Body of pancreas (tissue), 4 donors: ENCODE data around the gene CHN1. TPM values are rescaled to one million over a fixed set of nuclear protein-coding genes. Genes with fewer than 3 reads are reported as not detected.

Experiments used
- ATAC-seq: fragments of 150-250 bp; one replicate; pipeline ENCODE4 v1.9.1; 2016
- DNase-seq, 4 donors: peaks; one replicate each; pipeline ENCODE4 v3.0.0-alpha.2; 2019
- H3K27ac ChIP-seq, 4 donors: fragments of 200-600 bp; sonication (generic); 1 replicate in 3 of 4; 2 replicates in 1 of 4; pipeline versions ENCODE4 v1.5.1 to v1.6.1; 2016 to 2019; ENCODE audit warnings: mild to moderate bottlenecking in 1 of 4, mixed read lengths in 1 of 4, moderate library complexity in 1 of 4
- H3K27me3 ChIP-seq, 2 donors: fragments of 200-600 bp; sonication (generic); one replicate each; pipeline ENCODE4 v1.6.0; 2016; ENCODE audit warnings: mild to moderate bottlenecking in 1 of 2
- H3K36me3 ChIP-seq, 2 donors: fragments of 200-600 bp; sonication (generic); replicated peaks in 1 of 2; 2 replicates each; pipeline ENCODE4 v1.5.1; 2016; ENCODE audit warnings: low read depth in 2 of 2; ENCODE audit not compliant: insufficient read depth in 1 of 2
- H3K4me1 ChIP-seq: fragments of 200-600 bp; sonication (generic); one replicate; pipeline ENCODE4 v1.6.0; 2016
- H3K4me3 ChIP-seq, 2 donors: fragments of 200-600 bp; sonication (generic); 1 replicate in 1 of 2; 2 replicates in 1 of 2; pipeline ENCODE4 v1.5.1; 2016 to 2019
- H3K9me3 ChIP-seq, 3 donors: fragments of 200-600 bp; sonication (generic); 1 replicate in 2 of 3; 2 replicates in 1 of 3; pipeline ENCODE4 v1.5.1; 2016
- CTCF ChIP-seq, 7 experiments: fragments of 450-650 bp in 4 of 7; fragments of 200-600 bp in 3 of 7; sonication (generic) in 3 of 7; IDR thresholded peaks; one replicate each; pipeline ENCODE4 v1.5.1; 2016 to 2019; ENCODE audit warnings: antibody characterized with exemption in 7 of 7
- POLR2A ChIP-seq, 3 donors: fragments of 450-650 bp; IDR thresholded peaks; one replicate each; pipeline ENCODE4 v1.6.1; 2016; ENCODE audit warnings: antibody characterized with exemption in 3 of 3, mild to moderate bottlenecking in 2 of 3
- WGBS, 2 donors: methylation state at CpG; one replicate each; pipeline ENCODE4 v1.1.5; 2017; 5-methylcytosine and 5-hydroxymethylcytosine counted together
- intact Hi-C: fragments of 100-400 bp; cut with DNase I; formaldehyde crosslinking; loops from one replicate; pipeline ENCODE4 v1.15.1; 2023
- total RNA-seq, 2 donors: library from RNA; depleted of rRNA; stranded (reverse); fragments of >200 nt; gene quantifications; one replicate each; pipeline ENCODE4 v1.1.0, GENCODE V29; 2016

Gene CHN1
- total RNA-seq, 2 donors from 2014 or later = 2.9 to 11.9 TPM

- ATAC-seq (no peak), DNase-seq (no peak)
- no peaks in the 10 kb centered on the region for H3K27me3 ChIP-seq
- H3K27ac ChIP-seq = no peak overlapping the region
- no peaks in the 10 kb centered on the region for H3K36me3 ChIP-seq
- TF ChIP-seq POLR2A (IDR thresholded peaks at IDR 0.05) (no peak), CTCF (IDR thresholded peaks at IDR 0.05) (no peak)
- no peak overlapping the region for H3K4me3 ChIP-seq
- H3K4me1 ChIP-seq = no peaks in the 10 kb centered on the region
- intact Hi-C loops = no loop called here
- no peaks in the 10 kb centered on the region for H3K9me3 ChIP-seq
- WGBS, 2 donors = 47 to 62% methylated on average over 1 of the region's 1 CpG
Measured at GRCh38 chr2:174918886-174919526, 86.2 kb downstream of the CHN1 start.

GRCh38 chr2:174916270-174916930, 88.8 kb downstream of the CHN1 start:
- TF ChIP-seq POLR2A (IDR thresholded peaks at IDR 0.05) = no peak
- no peak for TF ChIP-seq CTCF (IDR thresholded peaks at IDR 0.05)
- Histone ChIP-seq H3K9me3 (no peaks in the 10 kb centered on the region), H3K27me3 (no peaks in the 10 kb centered on the region), H3K4me3 (no peak overlapping the region), H3K4me1 (no peaks in the 10 kb centered on the region), H3K27ac (no peak overlapping the region), H3K36me3 (no peaks in the 10 kb centered on the region)
- intact Hi-C loops = no loop called here
- DNase-seq = no peak
- no peak for ATAC-seq
- WGBS, 2 donors = 87 to 89% methylated on average over 4 of the region's 4 CpGs

GRCh38 chr2:174914853-174915760, 90.1 kb downstream of the CHN1 start:
- WGBS, 2 donors = 84 to 89% methylated on average over 7 of the region's 7 CpGs
- intact Hi-C loops = no loop called here
- Histone ChIP-seq H3K4me1 (no peaks in the 10 kb centered on the region), H3K27me3 (no peaks in the 10 kb centered on the region), H3K27ac (no peak overlapping the region), H3K9me3 (no peaks in the 10 kb centered on the region), H3K4me3 (no peak overlapping the region), H3K36me3 (no peaks in the 10 kb centered on the region)
- ATAC-seq = no peak
- TF ChIP-seq CTCF (IDR thresholded peaks at IDR 0.05) (no peak), POLR2A (IDR thresholded peaks at IDR 0.05) (no peak)
- DNase-seq = peak in 3 of 4 donors; percentile 4 to 39 (median 18)

- no peak overlapping the region for H3K4me3 ChIP-seq
- intact Hi-C loops = no loop called here
- H3K36me3 ChIP-seq = no peaks in the 10 kb centered on the region
Measured at GRCh38 chr2:174908284-174908683, 96.9 kb downstream of the CHN1 start.

More at GRCh38 chr2:174908284-174908683, 96.9 kb downstream of the CHN1 start:
- Histone ChIP-seq H3K9me3 (no peaks in the 10 kb centered on the region), H3K27ac (no peak overlapping the region), H3K4me1 (no peaks in the 10 kb centered on the region), H3K27me3 (no peaks in the 10 kb centered on the region)
- ATAC-seq (no peak), DNase-seq (no peak)
- no peak for TF ChIP-seq CTCF (IDR thresholded peaks at IDR 0.05)
- no peak for TF ChIP-seq POLR2A (IDR thresholded peaks at IDR 0.05)
- WGBS, 2 donors = 89 to 95% methylated on average over 3 of the region's 3 CpGs
